DOHH2 (cell line): ENCODE measurements around the gene CFTR.

Source experiments
- EZH2phosphoT487 ChIP-seq: fragments of 200-600 bp; sonication (generic); IDR thresholded peaks from 2 replicates; pipeline ENCODE4 v1.6.1; 2017; ENCODE audit warnings: borderline replicate concordance, mild to moderate bottlenecking, antibody characterized with exemption, low read length, moderate library complexity, mixed read lengths
- TF ChIP-seq, protein P1 (sequence below): fragments of 200-600 bp; sonication (generic); IDR thresholded peaks from one replicate; pipeline ENCODE4 v1.5.1; 2014; ENCODE audit warnings: antibody characterized with exemption, mild to moderate bottlenecking, low read depth, low read length; ENCODE audit not compliant: poor library complexity, severe bottlenecking

DNA sequence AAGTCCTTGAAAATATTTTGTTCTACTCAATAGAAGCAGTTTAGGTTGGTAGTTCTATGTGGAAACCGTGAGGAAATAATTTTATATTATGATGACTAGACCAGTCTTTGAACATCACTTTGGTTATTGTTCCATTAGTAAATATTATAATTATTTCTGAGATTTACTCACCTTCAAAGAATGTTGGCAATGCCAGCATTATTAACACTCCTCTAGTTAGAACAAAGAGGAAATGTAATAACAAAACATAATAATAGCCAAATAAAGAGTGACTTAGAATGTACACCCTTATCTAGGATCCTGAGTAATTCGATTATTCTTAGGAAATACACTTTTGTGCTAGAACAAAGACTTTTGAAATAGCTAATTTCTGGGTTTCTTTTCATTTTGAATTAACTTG lies 121.1 kb downstream of the CFTR start:
- TF ChIP-seq EZH2phosphoT487: no peak
- TF ChIP-seq, protein P1, sequence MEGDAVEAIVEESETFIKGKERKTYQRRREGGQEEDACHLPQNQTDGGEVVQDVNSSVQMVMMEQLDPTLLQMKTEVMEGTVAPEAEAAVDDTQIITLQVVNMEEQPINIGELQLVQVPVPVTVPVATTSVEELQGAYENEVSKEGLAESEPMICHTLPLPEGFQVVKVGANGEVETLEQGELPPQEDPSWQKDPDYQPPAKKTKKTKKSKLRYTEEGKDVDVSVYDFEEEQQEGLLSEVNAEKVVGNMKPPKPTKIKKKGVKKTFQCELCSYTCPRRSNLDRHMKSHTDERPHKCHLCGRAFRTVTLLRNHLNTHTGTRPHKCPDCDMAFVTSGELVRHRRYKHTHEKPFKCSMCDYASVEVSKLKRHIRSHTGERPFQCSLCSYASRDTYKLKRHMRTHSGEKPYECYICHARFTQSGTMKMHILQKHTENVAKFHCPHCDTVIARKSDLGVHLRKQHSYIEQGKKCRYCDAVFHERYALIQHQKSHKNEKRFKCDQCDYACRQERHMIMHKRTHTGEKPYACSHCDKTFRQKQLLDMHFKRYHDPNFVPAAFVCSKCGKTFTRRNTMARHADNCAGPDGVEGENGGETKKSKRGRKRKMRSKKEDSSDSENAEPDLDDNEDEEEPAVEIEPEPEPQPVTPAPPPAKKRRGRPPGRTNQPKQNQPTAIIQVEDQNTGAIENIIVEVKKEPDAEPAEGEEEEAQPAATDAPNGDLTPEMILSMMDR: no peak
